HG02884 (cell line): ENCODE results near the gene RXFP4.
"Not testable (repeated sequence)": the region's sequence is repeated elsewhere in the genome, so short reads cannot be mapped to it uniquely, and the experiment has no call there.

Experiments
- ATAC-seq: cut with Tn5 transposase; IDR thresholded peaks from one replicate; pipeline ENCODE4 v1.9.1; 2021; ENCODE audit warnings: mild to moderate bottlenecking, moderate library complexity; ENCODE audit not compliant: unreplicated experiment

RXFP4 gene

DNA sequence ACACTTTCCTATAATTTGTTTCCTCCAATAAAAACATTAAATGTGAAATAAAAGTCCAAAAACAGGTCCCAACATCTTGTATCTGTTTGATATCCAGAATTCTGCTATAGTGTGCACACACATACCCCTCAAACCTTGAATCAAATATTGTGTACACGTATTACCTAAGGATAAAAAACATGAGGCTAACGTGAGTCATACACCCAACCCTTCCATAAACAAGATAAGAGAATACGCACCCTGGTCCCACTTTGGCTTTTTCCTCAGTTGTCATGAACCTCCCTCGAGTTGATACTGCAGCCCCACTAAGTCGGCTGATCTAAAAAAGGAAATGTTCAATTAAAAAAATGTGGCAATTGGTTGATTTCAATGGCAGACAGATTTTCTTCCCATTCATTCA lies 12.4 kb upstream of the RXFP4 start:
- ATAC-seq: no peak

DNA sequence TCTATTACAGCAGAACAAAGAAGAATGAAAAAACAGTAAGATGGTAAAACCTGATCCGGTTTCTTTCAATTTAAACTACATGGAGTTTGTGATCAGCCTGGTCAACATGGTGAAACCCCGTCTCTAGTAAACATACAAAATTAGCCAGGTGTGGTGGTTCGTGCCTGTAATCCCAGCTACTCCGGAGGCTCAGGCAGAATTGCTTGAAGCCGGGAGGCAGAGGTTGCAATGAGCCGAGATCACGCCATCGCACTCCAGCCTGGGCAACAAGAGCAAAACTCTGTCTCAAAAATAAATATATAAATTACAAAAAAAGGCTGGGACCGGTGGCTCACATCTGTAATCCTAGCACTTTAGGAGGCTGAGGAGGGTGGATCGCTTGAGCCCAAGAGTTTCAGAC lies 10.7 kb upstream of the RXFP4 start:
- ATAC-seq: not testable (repeated sequence)

DNA sequence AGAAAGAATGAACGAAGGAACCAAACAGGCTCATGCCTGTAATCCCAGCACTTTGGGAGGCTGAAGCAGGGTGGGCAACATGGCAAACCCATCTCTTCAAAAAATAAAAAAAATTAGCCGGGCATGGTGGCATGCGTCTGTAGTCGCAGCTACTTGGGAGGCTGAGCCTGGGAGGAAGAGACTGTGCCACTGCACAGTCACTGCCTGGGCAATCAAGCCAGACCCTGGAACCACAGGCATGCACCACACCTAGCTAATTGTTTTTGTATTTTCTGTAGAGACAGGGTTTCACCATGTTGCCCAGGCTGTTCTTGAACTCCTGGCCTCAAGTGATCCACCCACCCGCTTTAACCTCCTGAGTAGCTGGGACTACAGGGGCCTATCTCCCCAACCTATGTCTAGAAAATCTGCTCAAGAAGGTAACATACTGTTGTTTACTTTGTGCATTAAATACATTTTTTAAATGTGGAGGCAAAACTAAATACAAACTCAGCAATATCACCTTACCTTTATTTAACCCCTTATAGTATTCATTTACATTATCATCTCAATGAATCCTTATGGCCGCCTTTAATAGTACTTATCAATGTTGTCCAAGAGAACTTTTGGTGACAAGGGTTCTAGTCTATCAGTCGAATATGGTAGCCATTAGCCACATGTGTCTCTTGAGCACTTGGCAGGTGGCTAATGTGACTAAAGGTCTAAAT lies 10.0 kb upstream of the RXFP4 start:
- no peak for ATAC-seq

DNA sequence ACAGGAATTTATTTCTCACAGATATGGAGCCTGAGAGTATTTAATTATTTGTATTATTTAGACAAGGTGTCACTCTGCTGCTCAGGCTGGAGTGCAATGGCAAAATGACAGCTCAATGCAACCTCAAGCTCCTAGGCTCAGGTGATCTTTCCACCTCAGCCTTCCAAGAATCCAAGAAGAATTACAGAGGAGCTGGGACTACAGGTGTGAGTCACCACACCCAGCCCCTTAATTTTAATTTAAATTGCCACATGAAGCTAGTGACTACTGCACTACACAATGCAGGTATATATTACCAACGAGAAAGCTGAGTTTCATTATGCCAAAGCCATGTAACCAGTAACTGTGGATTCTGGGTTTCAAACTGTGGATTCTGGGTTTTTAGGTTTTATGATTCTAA lies 9.4 kb upstream of the RXFP4 start:
- ATAC-seq: no peak

DNA sequence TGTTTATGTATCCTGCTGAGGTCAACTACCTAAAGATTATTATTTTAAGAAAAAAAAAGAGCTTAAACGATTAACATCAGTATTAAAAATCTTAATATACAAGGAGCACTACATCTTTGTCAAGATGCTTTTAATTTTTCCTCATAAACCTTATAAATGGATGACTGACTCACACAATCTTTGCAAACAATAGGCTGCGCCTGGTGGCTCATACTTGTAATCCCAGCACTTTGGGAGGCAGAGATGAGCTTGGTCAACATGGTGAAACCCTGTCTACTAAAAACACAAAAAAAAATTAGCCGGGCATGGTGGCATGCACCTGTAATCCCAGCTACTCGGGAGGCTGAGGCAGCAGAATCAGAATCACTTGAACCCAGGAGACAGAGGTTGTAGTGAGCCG lies 9.0 kb upstream of the RXFP4 start:
- ATAC-seq: no peak

DNA sequence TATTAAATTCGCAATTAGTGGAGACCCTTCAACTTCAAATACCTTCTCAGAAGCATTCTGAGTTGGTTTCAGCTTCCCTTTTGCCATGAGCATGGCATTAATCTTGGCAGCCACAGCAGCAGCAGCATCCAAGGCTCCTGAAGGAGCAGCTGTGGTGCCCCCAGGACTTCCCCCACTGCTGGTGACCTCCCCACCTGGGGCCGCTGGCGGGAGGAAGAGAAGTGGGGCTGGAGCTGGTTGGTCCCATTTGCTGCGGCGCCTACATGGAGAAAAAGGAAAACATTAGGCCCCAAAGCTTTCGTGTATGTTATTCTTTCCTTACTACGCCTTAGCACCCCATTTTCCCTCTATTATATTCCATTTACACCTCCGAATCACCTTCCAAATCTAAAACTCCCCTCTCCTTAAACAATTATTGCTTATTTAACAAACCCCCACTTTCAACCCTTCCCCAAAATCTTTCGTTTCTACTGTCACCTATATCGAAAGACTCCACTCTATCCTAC lies 7.8 kb upstream of the RXFP4 start:
- ATAC-seq: no peak

DNA sequence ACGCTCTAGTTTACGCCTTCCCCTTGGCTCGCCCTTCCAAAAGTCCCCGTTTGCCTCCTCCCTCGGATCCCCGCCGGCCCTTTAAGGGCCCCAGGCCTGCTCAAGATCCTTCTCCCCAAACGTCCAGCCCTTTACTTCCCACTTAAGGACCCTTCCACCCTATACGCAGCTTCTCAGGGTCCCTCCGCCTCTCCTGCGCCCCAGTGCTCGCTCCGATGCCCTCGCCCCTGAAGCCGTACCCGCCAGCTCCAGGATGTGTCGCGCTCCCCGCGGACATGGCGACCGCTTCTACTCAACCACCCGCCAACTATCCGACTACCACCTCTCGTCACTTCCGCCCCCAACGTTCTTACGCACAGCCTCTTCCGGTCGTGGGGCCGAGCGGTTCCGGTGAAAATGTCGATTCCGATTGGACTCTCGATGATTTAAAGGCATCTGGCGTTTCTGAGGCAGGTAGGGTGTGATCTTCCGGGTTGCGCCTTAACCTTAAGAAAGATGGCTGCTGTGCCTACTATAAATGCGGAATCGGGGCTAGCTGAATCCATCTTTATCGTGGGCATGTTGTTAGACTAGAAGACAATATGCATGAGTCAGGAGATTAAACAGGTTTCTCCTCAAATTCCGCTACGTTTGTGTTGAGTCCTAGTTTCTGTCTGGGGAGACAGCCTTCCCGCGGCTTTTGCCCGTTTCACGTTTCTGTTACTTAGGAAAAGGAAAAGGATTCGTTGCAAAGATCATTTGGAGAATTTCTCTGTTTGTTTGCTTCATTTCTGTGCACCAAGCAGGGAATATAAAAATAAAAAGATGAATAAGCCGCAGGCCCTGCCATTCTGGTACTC lies 7.1 kb upstream of the RXFP4 start, which contains the start of gene KHDC4:
Gene KHDC4 (minus strand): TSS at position 317 of the 839 bp plus-strand sequence. CDS start 40 bp downstream, at position 277.
- peak; percentile 84 for ATAC-seq

DNA sequence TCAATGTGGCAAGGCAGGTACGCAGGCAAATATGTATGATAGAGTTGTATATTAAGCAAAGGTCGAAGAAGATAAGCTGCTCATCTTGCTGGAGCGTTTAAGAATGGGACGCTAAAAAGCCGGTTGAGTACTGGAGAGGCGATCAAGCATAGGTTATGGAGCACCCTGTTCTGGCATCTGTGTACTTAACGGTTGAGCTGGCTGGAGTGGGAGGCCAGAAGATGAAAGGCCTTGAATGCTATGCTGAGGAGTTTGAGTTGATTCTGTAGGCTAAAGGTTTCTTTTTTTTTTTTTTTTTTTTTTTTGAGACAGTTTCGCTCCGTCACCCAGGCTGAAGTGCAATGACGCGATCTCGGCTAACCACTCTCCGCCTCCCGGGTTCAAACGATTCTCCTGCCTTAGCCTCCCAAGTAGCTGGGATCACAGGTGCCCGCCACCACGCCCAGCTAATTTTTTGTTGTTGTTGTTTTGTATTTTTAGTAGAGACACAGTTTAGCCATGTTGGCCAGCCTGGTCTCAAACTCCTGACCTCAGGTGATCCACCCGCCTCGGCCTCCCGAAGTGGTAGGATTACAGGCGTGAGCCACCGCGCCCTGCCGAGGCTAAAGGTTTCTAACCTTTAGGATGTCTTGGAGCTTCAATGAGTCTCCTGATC lies 6.4 kb upstream of the RXFP4 start:
- no peak for ATAC-seq

DNA sequence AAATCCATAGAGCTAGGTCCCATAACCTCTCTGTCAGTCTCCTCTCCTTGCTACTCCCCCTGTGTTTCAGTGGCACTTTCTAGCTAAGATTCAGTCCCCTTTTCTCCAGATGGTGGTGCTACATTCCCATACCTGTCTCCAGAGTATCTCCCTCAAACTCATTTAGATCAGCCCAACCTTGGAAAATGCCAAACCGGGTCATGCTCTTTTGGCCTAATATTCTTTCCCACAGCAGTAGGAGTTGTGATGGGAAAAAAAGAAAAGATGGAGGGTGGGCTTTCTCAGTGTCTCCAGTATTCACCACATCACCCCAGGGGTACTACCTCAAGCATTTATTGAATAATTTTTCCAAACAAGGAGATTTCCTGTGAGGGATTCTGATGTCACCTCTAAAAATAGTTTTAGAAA lies 3.2 kb upstream of the RXFP4 start:
- no peak for ATAC-seq

DNA sequence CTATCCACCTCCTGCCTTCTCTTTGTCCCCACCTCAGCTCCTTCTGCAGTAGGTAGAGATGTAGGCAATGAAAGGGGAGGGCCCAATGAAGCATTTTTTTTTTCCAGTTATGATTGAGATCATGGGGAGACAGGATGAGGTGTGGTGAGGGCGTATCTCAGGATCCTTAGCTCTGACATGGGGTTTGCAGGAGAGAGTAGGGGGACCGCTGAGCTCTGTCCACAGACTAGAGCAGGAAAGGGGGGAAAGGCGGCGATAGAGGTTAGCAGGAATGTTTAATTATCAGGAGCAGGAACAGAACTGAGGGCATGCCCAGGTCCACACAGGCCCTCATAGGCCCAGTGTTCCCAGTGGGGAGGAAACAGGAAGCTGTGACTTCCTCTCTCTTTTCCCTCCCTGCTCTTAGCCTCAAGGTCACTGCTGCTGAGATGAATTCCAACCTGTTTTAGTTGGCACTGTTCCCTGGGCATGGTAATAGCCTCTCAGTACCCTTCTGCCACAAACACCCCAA lies 901 bp upstream of the RXFP4 start:
- ATAC-seq: no peak

DNA sequence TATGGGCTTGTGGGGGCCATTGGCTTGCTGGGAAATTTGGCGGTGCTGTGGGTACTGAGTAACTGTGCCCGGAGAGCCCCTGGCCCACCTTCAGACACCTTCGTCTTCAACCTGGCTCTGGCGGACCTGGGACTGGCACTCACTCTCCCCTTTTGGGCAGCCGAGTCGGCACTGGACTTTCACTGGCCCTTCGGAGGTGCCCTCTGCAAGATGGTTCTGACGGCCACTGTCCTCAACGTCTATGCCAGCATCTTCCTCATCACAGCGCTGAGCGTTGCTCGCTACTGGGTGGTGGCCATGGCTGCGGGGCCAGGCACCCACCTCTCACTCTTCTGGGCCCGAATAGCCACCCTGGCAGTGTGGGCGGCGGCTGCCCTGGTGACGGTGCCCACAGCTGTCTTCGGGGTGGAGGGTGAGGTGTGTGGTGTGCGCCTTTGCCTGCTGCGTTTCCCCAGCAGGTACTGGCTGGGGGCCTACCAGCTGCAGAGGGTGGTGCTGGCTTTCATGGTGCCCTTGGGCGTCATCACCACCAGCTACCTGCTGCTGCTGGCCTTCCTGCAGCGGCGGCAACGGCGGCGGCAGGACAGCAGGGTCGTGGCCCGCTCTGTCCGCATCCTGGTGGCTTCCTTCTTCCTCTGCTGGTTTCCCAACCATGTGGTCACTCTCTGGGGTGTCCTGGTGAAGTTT lies 550 bp downstream of the RXFP4 start:
- no peak for ATAC-seq

DNA sequence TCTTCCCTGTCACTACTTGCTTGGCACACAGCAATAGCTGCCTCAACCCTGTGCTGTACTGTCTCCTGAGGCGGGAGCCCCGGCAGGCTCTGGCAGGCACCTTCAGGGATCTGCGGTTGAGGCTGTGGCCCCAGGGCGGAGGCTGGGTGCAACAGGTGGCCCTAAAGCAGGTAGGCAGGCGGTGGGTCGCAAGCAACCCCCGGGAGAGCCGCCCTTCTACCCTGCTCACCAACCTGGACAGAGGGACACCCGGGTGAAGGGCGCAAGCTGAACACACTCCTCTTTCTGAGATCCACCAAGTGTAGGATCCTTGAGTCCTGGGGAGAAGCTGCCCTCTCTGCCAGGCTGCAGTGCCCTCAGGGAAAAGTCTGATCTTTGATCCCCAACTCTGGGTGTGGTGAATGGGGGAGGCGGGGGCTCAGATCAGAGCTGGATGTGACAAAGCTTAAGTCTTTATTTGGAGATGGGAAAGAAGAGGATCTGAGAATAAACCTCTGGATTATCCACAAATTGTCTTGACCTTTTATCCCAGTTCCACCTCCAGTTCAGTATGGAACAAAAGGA lies 1.2 kb downstream of the RXFP4 start:
- ATAC-seq: no peak

DNA sequence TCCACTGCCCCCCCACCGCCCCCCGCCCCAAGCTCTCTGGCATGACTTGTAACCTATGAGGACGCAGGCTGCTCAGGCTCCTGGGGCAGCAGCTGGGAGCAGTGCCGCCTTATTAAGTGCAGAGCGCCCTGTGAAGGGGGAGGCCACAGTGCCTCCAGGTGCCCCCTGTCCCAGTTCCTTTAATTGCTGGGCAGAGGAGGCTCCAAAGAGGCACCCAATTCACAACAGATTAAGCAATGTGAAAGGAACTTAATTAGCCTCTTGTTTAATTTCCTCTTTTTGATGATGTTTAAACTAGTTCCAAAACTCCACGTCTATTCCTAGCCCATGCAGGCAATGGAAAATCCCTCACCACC lies 3.0 kb downstream of the RXFP4 start:
- no peak for ATAC-seq

DNA sequence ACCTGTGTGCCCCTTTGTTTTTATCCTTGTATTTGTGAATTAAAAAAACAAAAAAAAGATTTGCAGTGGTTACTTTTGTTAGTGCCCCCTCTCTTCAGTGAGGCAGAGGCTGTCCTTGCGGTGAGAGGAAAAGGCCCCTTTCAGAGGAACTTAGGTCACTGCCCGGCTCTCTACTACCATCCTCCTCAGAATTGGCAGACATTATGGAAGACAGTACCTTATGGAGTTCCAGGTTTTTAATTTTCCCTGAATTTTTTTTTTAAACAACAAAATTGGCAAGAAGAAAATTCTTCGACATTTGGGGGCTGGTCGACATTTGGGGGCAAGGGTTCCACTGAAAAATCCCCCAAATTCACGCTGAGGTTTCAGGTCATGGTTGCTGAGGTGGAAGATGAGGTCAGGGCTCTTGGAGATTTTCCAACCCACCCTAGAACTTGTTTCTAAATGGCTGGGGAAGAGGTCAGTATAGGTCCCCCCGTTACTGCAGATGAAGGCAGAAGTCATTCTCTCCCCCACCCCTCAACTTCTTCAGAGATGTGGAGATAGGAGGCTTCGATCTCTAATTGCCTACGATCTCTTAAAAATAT lies 5.3 kb downstream of the RXFP4 start:
- peak; percentile 23 for ATAC-seq

DNA sequence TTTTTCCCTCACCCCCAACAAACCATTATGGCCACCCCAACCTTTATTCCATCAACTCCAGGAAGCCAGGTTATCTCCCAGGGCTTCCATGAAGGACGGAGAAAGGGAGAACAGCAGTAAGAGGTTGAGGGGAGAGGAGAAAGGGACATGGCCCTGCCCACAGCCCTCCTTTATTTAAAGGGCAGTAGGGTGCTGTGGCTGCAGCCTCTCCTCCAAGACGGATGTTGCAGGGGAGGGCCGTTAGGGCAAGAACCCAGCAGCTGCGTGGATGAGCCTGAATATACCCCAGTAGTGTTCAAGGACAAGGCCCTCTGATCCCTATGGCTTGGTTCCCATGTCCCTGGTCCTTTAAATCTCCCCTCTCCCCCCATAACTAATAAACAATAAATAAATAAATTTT lies 5.9 kb downstream of the RXFP4 start:
- no peak for ATAC-seq

DNA sequence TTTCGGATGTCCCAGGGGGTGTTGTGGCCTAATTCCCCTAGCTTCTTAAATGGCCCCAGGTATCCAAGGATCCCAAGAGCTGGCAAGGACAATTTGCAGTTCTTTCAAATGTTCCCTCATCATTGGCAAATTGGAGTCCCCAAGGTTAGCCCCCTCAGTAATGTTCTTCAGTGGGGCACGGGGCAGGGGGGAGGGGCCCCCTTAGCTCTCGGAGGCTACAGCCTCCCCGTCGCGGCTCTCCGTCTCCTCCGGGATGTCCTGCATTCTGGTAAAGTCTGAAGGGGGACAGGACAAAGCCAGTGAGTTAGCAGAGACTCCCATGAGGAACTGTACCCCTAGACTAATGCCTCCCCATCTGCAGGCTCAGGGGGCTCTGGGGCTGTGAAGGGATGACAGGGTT lies 6.3 kb downstream of the RXFP4 start:
- no peak for ATAC-seq

DNA sequence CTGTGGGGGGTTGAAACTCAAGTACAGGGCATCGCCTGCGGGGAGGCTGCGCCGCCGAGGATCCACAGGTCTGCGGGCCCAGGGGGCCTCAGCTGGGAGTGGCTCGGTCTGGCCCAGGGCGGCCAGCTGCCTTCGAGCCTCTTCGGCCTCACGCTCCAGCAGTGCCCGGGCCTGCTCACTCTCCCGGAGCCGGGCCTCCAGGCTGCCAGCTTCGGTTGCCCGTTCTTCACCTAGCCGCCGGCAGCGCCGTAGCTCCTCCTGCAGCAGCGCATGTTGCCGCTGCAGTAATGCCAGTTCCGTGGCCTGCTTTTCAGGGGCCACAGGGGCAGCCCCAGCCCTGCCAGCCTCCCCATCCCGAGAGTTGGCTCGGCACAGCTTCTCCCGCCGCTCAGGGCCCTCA lies 9.4 kb downstream of the RXFP4 start:
- ATAC-seq: no peak

DNA sequence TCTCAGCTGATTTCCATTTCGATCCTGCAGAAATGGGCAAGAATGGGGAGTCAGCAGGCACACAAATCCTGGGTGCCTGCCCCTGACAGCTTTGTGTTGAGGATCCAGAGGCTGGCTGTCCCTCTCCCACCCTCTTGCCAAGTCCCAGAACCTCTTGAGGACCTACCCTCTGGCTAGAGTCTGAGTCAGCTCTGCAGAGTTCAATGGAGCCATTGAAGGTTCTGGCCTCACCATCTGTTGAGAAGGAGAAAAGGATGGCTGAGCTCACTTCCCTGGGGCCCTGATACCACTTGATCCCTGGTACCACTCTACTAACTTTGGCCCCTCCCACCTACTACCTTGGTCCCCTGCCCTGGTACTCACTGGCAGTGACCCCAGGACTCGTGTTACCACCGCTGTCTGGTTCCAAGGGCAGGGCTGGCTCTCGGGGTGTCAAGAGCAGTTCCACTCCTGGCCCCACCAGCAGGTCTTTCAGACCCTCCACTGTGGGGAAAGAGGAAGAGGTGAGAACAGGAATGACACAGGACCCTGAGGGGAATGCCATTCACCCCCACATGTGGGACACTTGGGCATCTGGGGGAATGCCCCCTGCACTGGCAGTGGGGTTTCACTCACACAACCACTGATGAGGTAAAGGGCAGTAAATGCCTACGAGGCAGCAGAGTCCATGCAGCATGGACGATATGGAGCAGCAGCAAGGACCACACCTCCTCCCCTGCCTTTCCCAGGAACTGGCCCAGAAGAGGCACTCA lies 10.5 kb downstream of the RXFP4 start:
- no peak for ATAC-seq

DNA sequence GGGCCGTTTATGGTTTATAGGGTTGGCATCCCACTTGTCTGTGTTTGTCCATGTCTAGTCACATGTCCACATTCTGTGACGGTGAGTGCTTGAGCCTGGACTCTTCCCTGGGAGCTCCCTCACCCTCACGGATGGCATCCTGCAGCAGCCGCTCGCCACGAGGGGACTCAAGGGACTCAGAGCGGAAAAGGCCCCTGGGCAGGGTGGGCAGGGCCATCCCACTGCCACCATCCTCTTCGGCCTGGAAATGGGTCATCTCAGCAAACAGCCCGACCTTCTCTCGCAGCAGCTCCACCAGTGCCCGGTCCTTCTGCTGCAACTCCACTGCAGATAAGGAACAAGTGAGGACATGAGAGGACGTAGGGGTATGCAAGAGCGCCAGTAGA lies 11.1 kb downstream of the RXFP4 start:
- no peak for ATAC-seq

DNA sequence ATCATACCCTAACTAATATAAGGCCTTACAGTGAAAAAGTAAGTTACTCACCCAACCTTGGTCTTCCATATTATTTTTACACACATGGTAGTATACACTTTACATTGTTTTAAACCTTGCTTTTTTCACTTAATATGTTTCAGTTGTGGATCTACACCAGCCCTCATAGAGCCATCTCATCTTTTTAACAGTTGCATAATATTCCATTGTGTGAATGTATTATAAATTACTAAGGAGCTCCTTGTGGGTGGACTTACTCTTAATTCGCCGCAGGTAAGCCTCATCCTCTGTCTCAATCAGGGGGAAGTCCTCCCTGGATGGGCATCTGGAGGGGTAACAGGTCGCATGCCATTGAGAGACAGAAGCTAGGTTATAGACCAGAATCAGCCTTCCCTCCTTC lies 13.2 kb downstream of the RXFP4 start:
- ATAC-seq: no peak
